ENCODE measurements around the gene PDS5A. TPM values are rescaled to one million over a fixed set of nuclear protein-coding genes. Genes with fewer than 3 reads are reported as not detected.

The PDS5A gene
- total and polyA plus RNA-seq, 2 donors (not counting 3 experiments of a cell fraction or from before 2014, with no cell fraction given): 17.5 to 80.8 TPM

- TF ChIP-seq FOS (IDR thresholded peaks at IDR 0.05; ENCODE audit: borderline replicate concordance, insufficient read depth, low read length) (no peak), MYC (IDR thresholded peaks at IDR 0.05; ENCODE audit: low read depth, low read length) (no peak), JUN (IDR thresholded peaks at IDR 0.05; ENCODE audit: borderline replicate concordance, insufficient read depth, insufficient read length, low read depth) (no peak)
- H3K27ac ChIP-seq (ENCODE audit: insufficient read depth, low read depth, low read length): no peak overlapping the region
- H3K4me2 ChIP-seq (ENCODE audit: insufficient read depth, low read length): no peak overlapping the region
- intact Hi-C loops (cut with micrococcal nuclease): no loop called here
- no peak overlapping the region for H2AFZ ChIP-seq (ENCODE audit: low read depth, low read length)
- POLR2A ChIA-PET: no interaction called here
- no TSS peak for BruUV-seq (replicated peaks)
- no peak for DNase-seq (ENCODE audit: low read depth, low spot score)
- dilution Hi-C loops (cut with MboI; ENCODE audit: extremely low pct_ligation_motif_present, low sequenced_read_pairs): no loop called here
- no peaks in the 10 kb centered on the region for H3K9me1 ChIP-seq (replicated peaks; ENCODE audit: control insufficient read depth, extremely low read depth, insufficient read depth, low read length)
- H3K79me2 ChIP-seq (ENCODE audit: control insufficient read depth, insufficient read depth, low read length): peaks cover 95% of the 10 kb centered on the region
- H3K36me3 ChIP-seq (ENCODE audit: control insufficient read depth in 2 of 2, extremely low read depth in 1 of 2, insufficient read depth in 2 of 2, low read length in 2 of 2): no peaks in the 10 kb centered on the region
- H3K9ac ChIP-seq (replicated peaks; ENCODE audit: extremely low read depth, insufficient read depth, low read length): no peak overlapping the region
- CTCF ChIA-PET: interaction anchor here (1.6 kb wide), 1 partner anchor 8 kb away, joined by 6 read pairs; no protein-coding TSS in a partner anchor
- H3K4me1 ChIP-seq (ENCODE audit: control insufficient read depth, extremely low read depth, insufficient read depth, low read length): no peaks in the 10 kb centered on the region
- no peaks in the 10 kb centered on the region for H4K20me1 ChIP-seq (replicated peaks; ENCODE audit: control insufficient read depth, extremely low read depth, insufficient read depth, low read length)
- no peak overlapping the region for H3K4me3 ChIP-seq (replicated peaks in 1 of 3; ENCODE audit: insufficient read depth in 1 of 3, low read depth in 1 of 3, low read length in 3 of 3)
- FAIRE-seq: no peak
- no peaks in the 10 kb centered on the region for H3K9me3 ChIP-seq (replicated peaks; ENCODE audit: control insufficient read depth, insufficient read depth, low read length)
- H3K27me3 ChIP-seq (ENCODE audit: control insufficient read depth in 2 of 2, insufficient read depth in 2 of 2, low read length in 2 of 2): no peaks in the 10 kb centered on the region
These were observed 36.0 kb downstream of the PDS5A start for GRCh38 chr4:39941682-39942217.

GRCh38 chr4:39937683-39938268 is 39.9 kb downstream of the PDS5A start:
- Histone ChIP-seq H3K9me3 (replicated peaks; ENCODE audit: control insufficient read depth, insufficient read depth, low read length) (no peaks in the 10 kb centered on the region), H3K4me3 (replicated peaks in 1 of 3; ENCODE audit: insufficient read depth in 1 of 3, low read depth in 1 of 3, low read length in 3 of 3) (no peak overlapping the region), H3K27me3 (ENCODE audit: control insufficient read depth in 2 of 2, insufficient read depth in 2 of 2, low read length in 2 of 2) (no peaks in the 10 kb centered on the region), H3K79me2 (ENCODE audit: control insufficient read depth, insufficient read depth, low read length) (peaks cover 93% of the 10 kb centered on the region), H3K4me2 (ENCODE audit: insufficient read depth, low read length) (no peak overlapping the region), H3K4me1 (ENCODE audit: control insufficient read depth, extremely low read depth, insufficient read depth, low read length) (peaks cover 12% of the 10 kb centered on the region), H3K9ac (replicated peaks; ENCODE audit: extremely low read depth, insufficient read depth, low read length) (no peak overlapping the region), H3K27ac (ENCODE audit: insufficient read depth, low read depth, low read length) (no peak overlapping the region), H2AFZ (ENCODE audit: low read depth, low read length) (no peak overlapping the region), H3K9me1 (replicated peaks; ENCODE audit: control insufficient read depth, extremely low read depth, insufficient read depth, low read length) (no peaks in the 10 kb centered on the region), H3K36me3 (ENCODE audit: control insufficient read depth in 2 of 2, extremely low read depth in 1 of 2, insufficient read depth in 2 of 2, low read length in 2 of 2) (no peaks in the 10 kb centered on the region), H4K20me1 (replicated peaks; ENCODE audit: control insufficient read depth, extremely low read depth, insufficient read depth, low read length) (no peaks in the 10 kb centered on the region)
- intact Hi-C loops (cut with micrococcal nuclease): no loop called here
- ChIA-PET CTCF (interaction anchor here (0.6 kb wide), 1 partner anchor 107 kb away, joined by 3 read pairs; no protein-coding TSS in a partner anchor), POLR2A (no interaction called here)
- TF ChIP-seq MYC (IDR thresholded peaks at IDR 0.05; ENCODE audit: low read depth, low read length) (no peak), JUN (IDR thresholded peaks at IDR 0.05; ENCODE audit: borderline replicate concordance, insufficient read depth, insufficient read length, low read depth) (no peak), POLR2AphosphoS5 (IDR thresholded peaks at IDR 0.05; ENCODE audit: insufficient read depth, low read depth, low read length) (no peak), POLR2A (IDR thresholded peaks at IDR 0.05; ENCODE audit: low read depth, low read length) (no peak), GATA2 (IDR thresholded peaks at IDR 0.05; ENCODE audit: insufficient read depth, insufficient read length, low read depth, low read length) (no peak), CTCF (IDR thresholded peaks at IDR 0.05; ENCODE audit: extremely low read depth in 1 of 2, insufficient read depth in 1 of 2, low read depth in 1 of 2, low read length in 2 of 2) (no peak), FOS (IDR thresholded peaks at IDR 0.05; ENCODE audit: borderline replicate concordance, insufficient read depth, low read length) (no peak), EZH2 (IDR thresholded peaks at IDR 0.05; ENCODE audit: borderline replicate concordance, low read depth, low read length, severe bottlenecking) (no peak)
- TF ChIP-seq, protein P1, sequence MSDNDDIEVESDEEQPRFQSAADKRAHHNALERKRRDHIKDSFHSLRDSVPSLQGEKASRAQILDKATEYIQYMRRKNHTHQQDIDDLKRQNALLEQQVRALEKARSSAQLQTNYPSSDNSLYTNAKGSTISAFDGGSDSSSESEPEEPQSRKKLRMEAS (IDR thresholded peaks at IDR 0.05; ENCODE audit: insufficient read depth, insufficient read length): no peak
- FAIRE-seq: no peak
- dilution Hi-C loops (cut with MboI; ENCODE audit: extremely low pct_ligation_motif_present, low sequenced_read_pairs): no loop called here
- DNase-seq (ENCODE audit: low read depth, low spot score): no peak
- no TSS peak for BruUV-seq (replicated peaks)
